Measurements from ENCODE around the gene RTL9.

DNA sequence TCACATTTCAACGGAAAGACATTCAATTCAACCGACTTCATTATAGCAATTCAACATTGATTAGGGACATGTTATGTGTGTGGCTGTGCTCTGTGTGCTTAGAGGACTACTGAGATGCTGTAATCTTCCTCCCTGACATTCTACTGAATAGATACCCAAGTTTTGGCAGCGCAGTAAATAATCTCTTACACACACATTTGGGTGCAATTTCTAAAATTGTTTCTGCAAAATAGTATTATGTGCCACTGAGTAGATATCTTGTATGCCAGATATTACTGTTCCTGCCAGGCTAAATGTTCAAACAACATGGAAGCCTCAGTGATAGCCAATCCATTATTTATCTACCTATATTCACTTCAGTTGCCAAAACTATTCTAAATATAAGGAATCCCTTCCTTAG, 41.3 kb downstream of the RTL9 start:
- TF ChIP-seq, protein P1, sequence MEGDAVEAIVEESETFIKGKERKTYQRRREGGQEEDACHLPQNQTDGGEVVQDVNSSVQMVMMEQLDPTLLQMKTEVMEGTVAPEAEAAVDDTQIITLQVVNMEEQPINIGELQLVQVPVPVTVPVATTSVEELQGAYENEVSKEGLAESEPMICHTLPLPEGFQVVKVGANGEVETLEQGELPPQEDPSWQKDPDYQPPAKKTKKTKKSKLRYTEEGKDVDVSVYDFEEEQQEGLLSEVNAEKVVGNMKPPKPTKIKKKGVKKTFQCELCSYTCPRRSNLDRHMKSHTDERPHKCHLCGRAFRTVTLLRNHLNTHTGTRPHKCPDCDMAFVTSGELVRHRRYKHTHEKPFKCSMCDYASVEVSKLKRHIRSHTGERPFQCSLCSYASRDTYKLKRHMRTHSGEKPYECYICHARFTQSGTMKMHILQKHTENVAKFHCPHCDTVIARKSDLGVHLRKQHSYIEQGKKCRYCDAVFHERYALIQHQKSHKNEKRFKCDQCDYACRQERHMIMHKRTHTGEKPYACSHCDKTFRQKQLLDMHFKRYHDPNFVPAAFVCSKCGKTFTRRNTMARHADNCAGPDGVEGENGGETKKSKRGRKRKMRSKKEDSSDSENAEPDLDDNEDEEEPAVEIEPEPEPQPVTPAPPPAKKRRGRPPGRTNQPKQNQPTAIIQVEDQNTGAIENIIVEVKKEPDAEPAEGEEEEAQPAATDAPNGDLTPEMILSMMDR (IDR thresholded peaks at IDR 0.05) = no peak
- TF ChIP-seq POLR2A (IDR thresholded peaks at IDR 0.05) = no peak

All from adrenal gland (tissue), 5 donors.